Neutrophil (primary cell): Measurements from ENCODE around the gene CEACAM19.

ENCODE experiments used
- H3K27ac ChIP-seq: fragments of 200-600 bp; sonication (generic); 2 replicates; pipeline ENCODE4 v1.5.1; 2016; ENCODE audit warnings: mild to moderate bottlenecking, moderate library complexity
- H3K27me3 ChIP-seq: fragments of 200-600 bp; sonication (generic); 2 replicates; pipeline ENCODE4 v1.6.0; 2016; ENCODE audit warnings: mild to moderate bottlenecking
- H3K36me3 ChIP-seq: fragments of 200-600 bp; sonication (generic); 2 replicates; pipeline ENCODE4 v1.5.1; 2017
- H3K4me1 ChIP-seq, 2 experiments: fragments of 200-600 bp in 1 of 2; sonication (generic) in 1 of 2; 1 replicate in 1 of 2; 2 replicates in 1 of 2; pipeline versions ENCODE4 v1.5.1 to v1.6.1; 2013 to 2016; ENCODE audit warnings: low read depth in 1 of 2, low read length in 1 of 2, mild to moderate bottlenecking in 1 of 2, moderate library complexity in 1 of 2; ENCODE audit not compliant: control insufficient read depth in 1 of 2, insufficient read depth in 1 of 2
- H3K4me3 ChIP-seq, 2 experiments: fragments of 200-600 bp in 1 of 2; sonication (generic) in 1 of 2; 1 replicate in 1 of 2; 2 replicates in 1 of 2; pipeline ENCODE4 v1.5.1; 2013 to 2016; ENCODE audit warnings: low read depth in 1 of 2, low read length in 1 of 2, mild to moderate bottlenecking in 1 of 2, moderate library complexity in 1 of 2
- H3K9me3 ChIP-seq: fragments of 200-600 bp; sonication (generic); 2 replicates; pipeline ENCODE4 v1.5.1; 2016
- CTCF ChIP-seq: fragments of 200-600 bp; sonication (generic); IDR thresholded peaks from 2 replicates; pipeline ENCODE4 v1.5.1; 2016; ENCODE audit warnings: antibody characterized with exemption

CEACAM19 gene

GRCh38 chr19:44643605-44644401 is 27.5 kb upstream of the CEACAM19 start, which contains the start of gene PVR:
TSS of gene PVR (plus strand) at chr19:44643910. CDS start at chr19:44644097, 187 bp downstream.
- Histone ChIP-seq H3K4me3 (peak within 1 kb of the TSS; percentile 69 to 80), H3K36me3 (peaks cover 9% of the 10 kb centered on the region), H3K27me3 (no peaks in the 10 kb centered on the region), H3K9me3 (no peaks in the 10 kb centered on the region), H3K4me1 (peaks cover 10 to 11% of the 10 kb centered on the region in 2 experiments), H3K27ac (peak within 1 kb of the TSS; percentile 51)
- TF ChIP-seq CTCF = no peak

GRCh38 chr19:44644402-44645016 is 26.8 kb upstream of the CEACAM19 start:
- TF ChIP-seq CTCF = no peak
- H3K4me1 ChIP-seq = peaks cover 10 to 11% of the 10 kb centered on the region in 2 experiments
- peak overlapping the region; percentile 69 to 80 for H3K4me3 ChIP-seq
- H3K27me3 ChIP-seq = no peaks in the 10 kb centered on the region
- H3K27ac ChIP-seq = peak overlapping the region; percentile 51
- peaks cover 13% of the 10 kb centered on the region for H3K36me3 ChIP-seq
- H3K9me3 ChIP-seq = no peaks in the 10 kb centered on the region

- Histone ChIP-seq H3K4me3 (no peak overlapping the region), H3K9me3 (no peaks in the 10 kb centered on the region), H3K27ac (no peak overlapping the region), H3K4me1 (peaks cover 10 to 11% of the 10 kb centered on the region in 2 experiments), H3K36me3 (peaks cover 24% of the 10 kb centered on the region), H3K27me3 (no peaks in the 10 kb centered on the region)
- TF ChIP-seq CTCF = no peak
These were observed 25.8 kb upstream of the CEACAM19 start for GRCh38 chr19:44645407-44646048.

GRCh38 chr19:44646049-44646416 is 25.2 kb upstream of the CEACAM19 start:
- peaks cover 10 to 11% of the 10 kb centered on the region in 2 experiments for H3K4me1 ChIP-seq
- H3K36me3 ChIP-seq = peaks cover 29% of the 10 kb centered on the region
- H3K27ac ChIP-seq = no peak overlapping the region
- no peaks in the 10 kb centered on the region for H3K9me3 ChIP-seq
- H3K27me3 ChIP-seq = no peaks in the 10 kb centered on the region
- no peak for TF ChIP-seq CTCF
- no peak overlapping the region for H3K4me3 ChIP-seq

- no peak overlapping the region for H3K4me3 ChIP-seq
These were observed 24.1 kb upstream of the CEACAM19 start for GRCh38 chr19:44647144-44647543.

More at GRCh38 chr19:44647144-44647543, 24.1 kb upstream of the CEACAM19 start:
- no peaks in the 10 kb centered on the region for H3K27me3 ChIP-seq
- no peaks in the 10 kb centered on the region for H3K9me3 ChIP-seq
- H3K27ac ChIP-seq = no peak overlapping the region
- peaks cover 39% of the 10 kb centered on the region for H3K36me3 ChIP-seq
- no peak for TF ChIP-seq CTCF
- peaks cover 10 to 11% of the 10 kb centered on the region in 2 experiments for H3K4me1 ChIP-seq
